Lung (tissue), 12 donors: ENCODE measurements around the gene RWDD2A. TPM values are rescaled to one million over a fixed set of nuclear protein-coding genes. Genes with fewer than 3 reads are reported as not detected.

Experiments used
- ATAC-seq: fragments of 200-7000 bp; cut with Tn5 transposase; one replicate; pipeline ENCODE4 v1.9.1; 2020; ENCODE audit warnings: moderate number of reproducible peaks; ENCODE audit not compliant: insufficient read depth, low FRiP score
- DNase-seq, 3 donors: peaks; one replicate each; pipeline ENCODE4 v3.0.0-alpha.2; 2013 to 2017
- H3K27ac ChIP-seq, 2 donors: one replicate each; pipeline ENCODE4 v1.5.1; 2013; ENCODE audit warnings: mild to moderate bottlenecking in 2 of 2, moderate library complexity in 2 of 2, control low read depth in 1 of 2, inconsistent platforms in 1 of 2, low read depth in 1 of 2, low read length in 1 of 2
- H3K27me3 ChIP-seq, 3 donors: one replicate each; pipeline ENCODE4 v1.5.1; 2013; ENCODE audit warnings: low read length in 2 of 3; ENCODE audit not compliant: control insufficient read depth in 3 of 3, insufficient read depth in 3 of 3
- H3K36me3 ChIP-seq, 4 donors: one replicate each; pipeline ENCODE4 v1.5.1; 2013; ENCODE audit warnings: low read length in 4 of 4, mild to moderate bottlenecking in 1 of 4, moderate library complexity in 1 of 4; ENCODE audit not compliant: control insufficient read depth in 4 of 4, insufficient read depth in 4 of 4
- H3K4me1 ChIP-seq, 5 donors: one replicate each; pipeline ENCODE4 v1.5.1; 2013; ENCODE audit warnings: low read length in 5 of 5, mild to moderate bottlenecking in 2 of 5, moderate library complexity in 1 of 5; ENCODE audit not compliant: control insufficient read depth in 5 of 5, insufficient read depth in 5 of 5
- H3K4me3 ChIP-seq: one replicate; pipeline ENCODE4 v1.5.1; 2013; ENCODE audit warnings: mild to moderate bottlenecking, control low read depth, moderate library complexity
- H3K9ac ChIP-seq, 2 donors: one replicate each; pipeline ENCODE4 v1.5.1; 2013; ENCODE audit warnings: low read length in 2 of 2, control low read depth in 1 of 2; ENCODE audit not compliant: insufficient read depth in 1 of 2
- H3K9me3 ChIP-seq, 4 donors: one replicate each; pipeline ENCODE4 v1.5.1; 2013; ENCODE audit warnings: low read length in 3 of 4, mild to moderate bottlenecking in 1 of 4, moderate library complexity in 1 of 4; ENCODE audit not compliant: control insufficient read depth in 4 of 4, insufficient read depth in 3 of 4
- WGBS, 2 donors: extraction: QIAGEN DNeasy Blood & Tissue Kit; methylation state at CpG; one replicate each; pipeline ENCODE4 v1.1.7; 2013; 5-methylcytosine and 5-hydroxymethylcytosine counted together
- polyA plus RNA-seq, 2 donors: library from polyadenylated mRNA; stranded (reverse); fragments of 200-250 nt; gene quantifications; one replicate each; pipeline ENCODE4 v1.2.1, GENCODE V29; 2013
- total RNA-seq, 2 donors: library from RNA; depleted of rRNA in 1 of 2; stranded (reverse); fragments of >200 nt in 1 of 2; gene quantifications; one replicate each; pipeline ENCODE4 v1.2.1, GENCODE V29; 2014 to 2021
- TF ChIP-seq, protein P1 (sequence below): IDR thresholded peaks from 2 replicates; pipeline ENCODE4 v1.5.1; 2012; ENCODE audit warnings: mild to moderate bottlenecking; ENCODE audit errors: control extremely low read depth, extremely low read depth
- donor health status: control.
- donor health status: control.
- donor health status: Bipolar disorder and iron deficiency.
- donor health status: healthy.
- donor health status: DM: yes; HTN: yes; CAD: no.

RWDD2A gene
- total and polyA plus RNA-seq, 4 donors, result 1.8 to 3.6 (median 2.6) TPM

GRCh38 chr6:83198486-83199172, 5.5 kb downstream of the RWDD2A start:
- DNase-seq, result no peak
- H3K4me1 ChIP-seq, result peaks cover 0 to 12% (median 0%) of the 10 kb centered on the region in 5 donors

GRCh38 chr6:83199173-83199862, 6.2 kb downstream of the RWDD2A start:
- DNase-seq (no peak), ATAC-seq (no peak)
- Histone ChIP-seq H3K27ac (no peak overlapping the region), H3K9me3 (no peaks in the 10 kb centered on the region), H3K4me3 (no peak overlapping the region), H3K36me3 (peaks cover 0 to 3% (median 0%) of the 10 kb centered on the region in 4 donors), H3K27me3 (no peaks in the 10 kb centered on the region), H3K4me1 (peaks cover 0 to 7% (median 0%) of the 10 kb centered on the region in 5 donors), H3K9ac (no peak overlapping the region)
- TF ChIP-seq, protein P1, sequence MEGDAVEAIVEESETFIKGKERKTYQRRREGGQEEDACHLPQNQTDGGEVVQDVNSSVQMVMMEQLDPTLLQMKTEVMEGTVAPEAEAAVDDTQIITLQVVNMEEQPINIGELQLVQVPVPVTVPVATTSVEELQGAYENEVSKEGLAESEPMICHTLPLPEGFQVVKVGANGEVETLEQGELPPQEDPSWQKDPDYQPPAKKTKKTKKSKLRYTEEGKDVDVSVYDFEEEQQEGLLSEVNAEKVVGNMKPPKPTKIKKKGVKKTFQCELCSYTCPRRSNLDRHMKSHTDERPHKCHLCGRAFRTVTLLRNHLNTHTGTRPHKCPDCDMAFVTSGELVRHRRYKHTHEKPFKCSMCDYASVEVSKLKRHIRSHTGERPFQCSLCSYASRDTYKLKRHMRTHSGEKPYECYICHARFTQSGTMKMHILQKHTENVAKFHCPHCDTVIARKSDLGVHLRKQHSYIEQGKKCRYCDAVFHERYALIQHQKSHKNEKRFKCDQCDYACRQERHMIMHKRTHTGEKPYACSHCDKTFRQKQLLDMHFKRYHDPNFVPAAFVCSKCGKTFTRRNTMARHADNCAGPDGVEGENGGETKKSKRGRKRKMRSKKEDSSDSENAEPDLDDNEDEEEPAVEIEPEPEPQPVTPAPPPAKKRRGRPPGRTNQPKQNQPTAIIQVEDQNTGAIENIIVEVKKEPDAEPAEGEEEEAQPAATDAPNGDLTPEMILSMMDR, result no peak
- 90 to 92% methylated on average over 5 of the region's 5 CpGs for WGBS, 2 donors

More at GRCh38 chr6:83198486-83199172, 5.5 kb downstream of the RWDD2A start:
- Histone ChIP-seq H3K9ac (no peak overlapping the region), H3K27me3 (no peaks in the 10 kb centered on the region), H3K27ac (no peak overlapping the region), H3K36me3 (peaks cover 0 to 3% (median 0%) of the 10 kb centered on the region in 4 donors), H3K9me3 (no peaks in the 10 kb centered on the region), H3K4me3 (no peak overlapping the region)
- ATAC-seq, result no peak
- TF ChIP-seq, protein P1, result no peak
- WGBS, 2 donors, result 83 to 90% methylated on average over 4 of the region's 4 CpGs

- Histone ChIP-seq H3K9ac (no peak overlapping the region), H3K4me3 (no peak overlapping the region), H3K27me3 (no peaks in the 10 kb centered on the region), H3K9me3 (no peaks in the 10 kb centered on the region), H3K27ac (no peak overlapping the region), H3K4me1 (peaks cover 0 to 2% (median 0%) of the 10 kb centered on the region in 5 donors), H3K36me3 (peaks cover 0 to 3% (median 0%) of the 10 kb centered on the region in 4 donors)
- TF ChIP-seq, protein P1, result no peak
- WGBS, 2 donors, result 73 to 88% methylated on average over 2 of the region's 2 CpGs
- ATAC-seq (no peak), DNase-seq (no peak)
Observed at GRCh38 chr6:83199863-83200225, 6.7 kb downstream of the RWDD2A start.
